H1 (cell line): ENCODE data around the gene LYPD6B. TPM values are rescaled to one million over a fixed set of nuclear protein-coding genes. Genes with fewer than 3 reads are reported as not detected.

Experiments
- ATF3 ChIP-seq: IDR thresholded peaks from 2 replicates; pipeline ENCODE4 v1.6.1; 2011; ENCODE audit warnings: low read depth, mild to moderate bottlenecking, low read length; ENCODE audit not compliant: insufficient read depth
- BCL11A ChIP-seq, 2 experiments: IDR thresholded peaks; one replicate each; pipeline ENCODE4 v1.6.1; 2011; ENCODE audit warnings: low read depth in 2 of 2, low read length in 2 of 2, mild to moderate bottlenecking in 2 of 2
- CHD7 ChIP-seq: fragments of 300-600 bp; sonication (generic); IDR thresholded peaks from 2 replicates; pipeline ENCODE4 v1.7.1; 2012; ENCODE audit warnings: low read length, moderate library complexity, mild to moderate bottlenecking, inconsistent platforms; ENCODE audit not compliant: insufficient replicate concordance
- FOSL1 ChIP-seq: IDR thresholded peaks from 2 replicates; pipeline ENCODE4 v1.6.1; 2011; ENCODE audit warnings: mild to moderate bottlenecking, low read depth, low read length, moderate library complexity; ENCODE audit not compliant: insufficient read depth
- HDAC6 ChIP-seq: IDR thresholded peaks from one replicate; pipeline ENCODE4 v1.7.1; 2012; ENCODE audit warnings: low read depth, mild to moderate bottlenecking, inconsistent platforms, low read length, moderate library complexity
- RXRA ChIP-seq: IDR thresholded peaks from 2 replicates; pipeline ENCODE4 v1.6.1; 2011; ENCODE audit warnings: low read depth, mild to moderate bottlenecking, low read length, moderate library complexity; ENCODE audit not compliant: insufficient read depth
- SUZ12 ChIP-seq: fragments of 200-600 bp; sonication (generic); IDR thresholded peaks from 2 replicates; pipeline ENCODE4 v1.6.1; 2012; ENCODE audit warnings: mild to moderate bottlenecking, inconsistent platforms, low read length, moderate library complexity, mixed read lengths
- TAF1 ChIP-seq: IDR thresholded peaks from 2 replicates; pipeline ENCODE4 v1.6.1; 2011; ENCODE audit warnings: mild to moderate bottlenecking, low read depth, low read length
- TBP ChIP-seq: IDR thresholded peaks from 2 replicates; pipeline ENCODE4 v1.6.1; 2011; ENCODE audit warnings: low read depth, low read length, improper control_type of control experiment
- TEAD4 ChIP-seq: IDR thresholded peaks from 2 replicates; pipeline ENCODE4 v1.6.1; 2012; ENCODE audit warnings: low read depth, low read length, inconsistent platforms, mixed read lengths
- YY1 ChIP-seq: IDR thresholded peaks from 2 replicates; pipeline ENCODE4 v1.6.1; 2011; ENCODE audit warnings: low read depth, mild to moderate bottlenecking, low read length
- ZNF274 ChIP-seq: IDR thresholded peaks from 2 replicates; pipeline ENCODE4 v1.7.0; 2012; ENCODE audit warnings: low read length, borderline replicate concordance; ENCODE audit errors: extremely low read depth
- polyA plus RNA-seq, 7 experiments: library from polyadenylated mRNA; depleted of rRNA in 3 of 7; stranded (reverse) in 5 of 7; unstranded in 2 of 7; fragments of >200 nt in 5 of 7; fragments of 200-250 nt in 2 of 7; gene quantifications; 1 replicate in 5 of 7; 2 replicates in 1 of 7; 4 replicates in 1 of 7; pipeline versions ENCODE4 v1.2.1 to v1.2.3, GENCODE V29; 2011 to 2013; ENCODE audit warnings: missing spikeins in 2 of 7, mixed read lengths in 2 of 7
- total RNA-seq: library from RNA; stranded (reverse); fragmentation: NEBNext Ultra II Directional; extraction: Animal tissue kit (Norgen Biotek cat#: 25700); gene quantifications from 2 replicates; pipeline ENCODE4 v1.2.1, GENCODE V29; 2021

The LYPD6B gene
- total and polyA plus RNA-seq, 2 of the 8 experiments (the other 6 are each of a cell fraction or from before 2014, with no cell fraction given) = 2.2 to 3.5 TPM

- no peak for TF ChIP-seq CHD7
- TF ChIP-seq FOSL1 = no peak
- TF ChIP-seq HDAC6 = no peak
- no peak for TF ChIP-seq YY1
- no peak for TF ChIP-seq TAF1
- no peak for TF ChIP-seq ATF3
- no peak for TF ChIP-seq BCL11A (IDR thresholded peaks at IDR 0.05; ENCODE audit: low read depth in 2 of 2, low read length in 2 of 2)
- TF ChIP-seq SUZ12 = no peak
- TF ChIP-seq TEAD4 = no peak
- TF ChIP-seq TBP = no peak
- no peak for TF ChIP-seq ZNF274
- TF ChIP-seq RXRA = no peak
These were observed 114.0 kb downstream of the LYPD6B start (continued) for GRCh38 chr2:149152469-149152953.
